ENCODE measurements around the gene FRK.

FRK gene

GRCh38 chr6:116102873-116103272, 42.2 kb upstream of the FRK start:
- peaks cover 4 to 9% of the 10 kb centered on the region in 2 experiments; a peak in 1 of 3 replicates for H3K36me3 ChIP-seq (ENCODE audit: control insufficient read depth in 2 of 2, insufficient read depth in 1 of 2, low read length in 2 of 2)
- ChIA-PET CTCF (interaction anchor here (0.6 to 3.8 kb wide), 5 partner anchors 9 to 468 kb away, joined by 3 to 37 read pairs (median 4); partner anchors contain the start of gene RWDD1), POLR2A (no interaction called here)
- TF ChIP-seq ZBTB17 (tag by site-specific recombination; IDR thresholded peaks at IDR 0.05) = no peak
- peak; percentile 52; the same call in 1 of the 2 replicates for TF ChIP-seq SCRT2 (tag by site-specific recombination; IDR thresholded peaks at IDR 0.05)
- no peaks in the 10 kb centered on the region for H3K9me3 ChIP-seq (ENCODE audit: control insufficient read depth, insufficient read depth, low read depth, low read length)
- H3K27ac ChIP-seq (ENCODE audit: extremely low read depth, low read depth, low read length) = no peak overlapping the region
- H3K4me3 ChIP-seq (ENCODE audit: low read depth, low read length) = no peak overlapping the region
- H3K4me1 ChIP-seq (ENCODE audit: control insufficient read depth, insufficient read depth, low read length) = peaks cover 3% of the 10 kb centered on the region; the same call in 1 of the 2 replicates

GRCh38 chr6:116101790-116102189, 41.1 kb upstream of the FRK start:
- CTCF ChIA-PET = interaction anchor here (0.5 to 3.8 kb wide), 7 partner anchors 10 to 167 kb away, joined by 3 to 37 read pairs (median 4); no protein-coding TSS in a partner anchor
- TF ChIP-seq HIC1 (tag by site-specific recombination; IDR thresholded peaks at IDR 0.05) (no peak), ZNF830 (tag by site-specific recombination; IDR thresholded peaks at IDR 0.05; ENCODE audit: low read depth) (no peak), ZNF280C (tag by site-specific recombination; IDR thresholded peaks at IDR 0.05) (no peak), TRIM28 (IDR thresholded peaks at IDR 0.05; ENCODE audit: borderline replicate concordance, low read length) (no peak), PATZ1 (tag by site-specific recombination; IDR thresholded peaks at IDR 0.05) (no peak), ZSCAN16 (tag by site-specific recombination; IDR thresholded peaks at IDR 0.05) (no peak), ZNF341 (tag by site-specific recombination; IDR thresholded peaks at IDR 0.05; ENCODE audit: low read depth) (no peak)
- POLR2A ChIA-PET = interaction anchor here (1.7 to 1.9 kb wide), 2 partner anchors 10 to 93 kb away, joined by 6 to 10 read pairs; no protein-coding TSS in a partner anchor
- Histone ChIP-seq H3K9me3 (ENCODE audit: control insufficient read depth, insufficient read depth, low read depth, low read length) (no peaks in the 10 kb centered on the region), H3K4me1 (ENCODE audit: control insufficient read depth, insufficient read depth, low read length) (peaks cover 3% of the 10 kb centered on the region; the same call in 1 of the 2 replicates), H3K4me3 (ENCODE audit: low read depth, low read length) (peak overlapping the region; percentile 81), H3K27ac (ENCODE audit: extremely low read depth, low read depth, low read length) (no peak overlapping the region; the same call in 1 of the 2 replicates), H3K36me3 (ENCODE audit: control insufficient read depth in 2 of 2, insufficient read depth in 1 of 2, low read length in 2 of 2) (peaks cover 2 to 9% of the 10 kb centered on the region in 2 experiments; a peak in 1 of 3 replicates)

- ChIA-PET CTCF (interaction anchor here (0.6 to 3.8 kb wide), 10 partner anchors 7 to 1709 kb away, joined by 3 to 37 read pairs (median 4); no protein-coding TSS in a partner anchor), POLR2A (interaction anchor here (0.6 to 1.9 kb wide), 8 partner anchors 11 to 470 kb away, joined by 3 to 10 read pairs (median 6); partner anchors contain the start of genes FRK and RWDD1)
- Histone ChIP-seq H3K4me3 (ENCODE audit: low read depth, low read length) (peak overlapping the region; percentile 81), H3K9me3 (ENCODE audit: control insufficient read depth, insufficient read depth, low read depth, low read length) (no peaks in the 10 kb centered on the region), H3K27ac (ENCODE audit: extremely low read depth, low read depth, low read length) (peak overlapping the region; percentile 95), H3K36me3 (ENCODE audit: control insufficient read depth in 2 of 2, insufficient read depth in 1 of 2, low read length in 2 of 2) (peaks cover 0 to 10% of the 10 kb centered on the region in 2 experiments; a peak in 1 of 3 replicates), H3K4me1 (ENCODE audit: control insufficient read depth, insufficient read depth, low read length) (peaks cover 3% of the 10 kb centered on the region; the same call in 1 of the 2 replicates)
- no peak for TF ChIP-seq FEZF1 (tag by site-specific recombination; IDR thresholded peaks at IDR 0.05)
- no peak for TF ChIP-seq ZNF121 (tag by site-specific recombination; IDR thresholded peaks at IDR 0.05)
- no peak for TF ChIP-seq SP2 (tag by site-specific recombination; IDR thresholded peaks at IDR 0.05)
- TF ChIP-seq ZNF202 (tag by site-specific recombination; IDR thresholded peaks at IDR 0.05; ENCODE audit: borderline replicate concordance) = no peak
- 0 out of 2 replicates have a peak, but pooled peaks have one; percentile 31 for TF ChIP-seq PRDM10 (tag by site-specific recombination; IDR thresholded peaks at IDR 0.05)
- no peak for TF ChIP-seq ZNF837 (tag by site-specific recombination; IDR thresholded peaks at IDR 0.05)
- no peak for TF ChIP-seq SP3 (tag by site-specific recombination; IDR thresholded peaks at IDR 0.05)
- TF ChIP-seq ZNF280C (tag by site-specific recombination; IDR thresholded peaks at IDR 0.05) = no peak
- no peak for TF ChIP-seq ZFHX2 (tag by site-specific recombination; conservative IDR thresholded peaks at IDR 0.05)
- TF ChIP-seq ZNF175 (tag by site-specific recombination; IDR thresholded peaks at IDR 0.05) = no peak
Measured at GRCh38 chr6:116101302-116101718, 40.6 kb upstream of the FRK start.

All from HEK293 (cell line).